Hematopoietic multipotent progenitor cell treated with erythropoietin and hydrocortisone succinate and interleukin-3 and kit ligand, for 6 days (in vitro differentiated cells): Measurements from ENCODE around the gene SEC61A2.

Experiments used
- DNase-seq: peaks from one replicate; pipeline ENCODE4 v3.0.0-alpha.2; 2015

The SEC61A2 gene

GRCh38 chr10:12200850-12201249 is 71.4 kb downstream of the SEC61A2 start:
- no peak for DNase-seq

- DNase-seq: no peak
Observed at GRCh38 chr10:12201543-12201942, 72.1 kb downstream of the SEC61A2 start.

- no peak for DNase-seq
Observed at GRCh38 chr10:12202226-12202625, 72.7 kb downstream of the SEC61A2 start.

GRCh38 chr10:12205082-12205481 is 75.6 kb downstream of the SEC61A2 start:
- no peak for DNase-seq

- DNase-seq: no peak
Observed at GRCh38 chr10:12207114-12207513, 77.6 kb downstream of the SEC61A2 start.

- DNase-seq: peak; percentile 89
Observed at GRCh38 chr10:12208460-12208859, 79.0 kb downstream of the SEC61A2 start.

GRCh38 chr10:12212454-12212853 is 83.0 kb downstream of the SEC61A2 start:
- DNase-seq: no peak

GRCh38 chr10:12213621-12214020 is 84.1 kb downstream of the SEC61A2 start:
- DNase-seq: no peak

- DNase-seq: no peak
Observed at GRCh38 chr10:12214093-12214492, 84.6 kb downstream of the SEC61A2 start.

GRCh38 chr10:12214763-12215218 is 85.3 kb downstream of the SEC61A2 start:
- peak; percentile 94 for DNase-seq
